ENCODE measurements around the gene DNAH1.

The DNAH1 gene

DNA sequence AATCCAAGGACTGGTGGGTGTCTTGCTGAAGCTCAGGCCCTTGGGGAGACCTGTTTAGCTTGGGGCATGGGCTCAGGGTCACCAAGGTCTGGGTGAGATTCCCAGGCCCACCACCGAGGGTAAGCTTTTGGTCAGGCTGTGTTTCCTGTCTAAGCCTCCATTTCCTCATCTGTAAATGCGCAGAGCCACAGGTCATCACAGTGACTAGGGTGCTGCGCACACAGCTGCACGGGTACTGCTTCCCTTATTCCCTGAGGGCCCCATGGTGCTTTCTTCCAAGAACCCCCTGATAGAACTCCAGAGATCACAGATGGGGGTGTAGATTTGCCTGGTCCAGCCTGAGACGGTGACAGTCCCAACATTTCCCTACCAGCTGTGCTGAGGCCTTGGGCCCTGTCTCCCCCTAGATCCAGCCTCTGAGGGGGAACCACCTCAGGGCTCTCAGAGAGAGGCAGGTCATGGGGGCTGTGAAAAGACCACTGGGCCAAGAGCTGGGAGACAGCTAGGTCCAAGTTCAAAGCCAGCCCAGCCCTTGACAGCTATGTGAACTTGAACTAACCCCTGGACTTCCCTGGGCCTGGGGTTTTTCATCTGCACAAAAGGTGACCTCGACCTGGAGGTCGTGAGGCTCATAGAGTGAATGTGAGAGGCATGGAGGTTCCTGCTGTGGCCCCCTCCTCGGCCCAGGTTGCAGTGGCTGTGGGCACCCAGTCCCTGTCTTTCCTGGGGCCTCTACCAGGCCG is 68.1 kb downstream of the DNAH1 start:
- no peak for DNase-seq (ENCODE audit: low read depth in 4 of 4, low spot score in 1 of 4)

DNA sequence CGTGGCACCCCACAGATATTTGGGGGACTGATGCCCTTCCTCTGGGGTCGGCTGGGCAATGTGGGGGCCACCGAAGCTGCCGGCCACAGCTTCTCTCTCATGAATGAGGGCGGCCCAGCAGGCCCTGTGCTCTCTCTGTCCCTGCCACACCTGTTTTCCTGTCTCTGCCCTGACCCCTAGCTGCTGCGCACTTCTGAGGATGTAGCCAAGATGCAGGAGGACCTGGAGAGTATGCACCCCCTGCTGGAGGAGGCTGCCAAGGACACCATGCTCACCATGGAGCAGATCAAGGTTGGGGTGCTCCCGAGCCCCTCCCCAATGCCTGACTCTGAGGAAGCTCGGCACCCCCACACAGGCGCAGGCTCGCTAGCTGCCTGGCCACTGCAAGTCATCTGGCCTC is 69.0 kb downstream of the DNAH1 start:
- no peak for DNase-seq (ENCODE audit: low read depth in 4 of 4, low spot score in 1 of 4)

DNA sequence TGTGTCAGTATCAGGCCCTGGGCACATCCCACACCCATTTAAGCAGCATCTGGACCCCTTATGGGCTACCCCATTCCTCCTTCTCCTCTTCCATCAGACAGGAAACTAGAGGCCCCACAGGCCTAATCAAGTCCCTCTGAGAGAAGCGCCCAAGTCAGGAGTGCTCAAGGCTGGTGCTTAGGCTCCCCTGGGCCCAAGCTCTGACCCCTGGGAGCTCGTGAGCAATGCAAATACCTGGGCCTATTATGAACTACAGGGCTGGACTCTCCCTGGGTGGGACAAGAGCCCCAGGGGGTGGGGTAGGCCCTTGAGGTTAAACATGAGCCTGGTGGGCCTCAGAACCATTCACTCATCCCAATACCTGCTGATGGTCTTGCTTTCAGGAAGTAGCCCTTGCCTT is 71.4 kb downstream of the DNAH1 start:
- no peak for DNase-seq (ENCODE audit: low read depth in 4 of 4, low spot score in 1 of 4)

DNA sequence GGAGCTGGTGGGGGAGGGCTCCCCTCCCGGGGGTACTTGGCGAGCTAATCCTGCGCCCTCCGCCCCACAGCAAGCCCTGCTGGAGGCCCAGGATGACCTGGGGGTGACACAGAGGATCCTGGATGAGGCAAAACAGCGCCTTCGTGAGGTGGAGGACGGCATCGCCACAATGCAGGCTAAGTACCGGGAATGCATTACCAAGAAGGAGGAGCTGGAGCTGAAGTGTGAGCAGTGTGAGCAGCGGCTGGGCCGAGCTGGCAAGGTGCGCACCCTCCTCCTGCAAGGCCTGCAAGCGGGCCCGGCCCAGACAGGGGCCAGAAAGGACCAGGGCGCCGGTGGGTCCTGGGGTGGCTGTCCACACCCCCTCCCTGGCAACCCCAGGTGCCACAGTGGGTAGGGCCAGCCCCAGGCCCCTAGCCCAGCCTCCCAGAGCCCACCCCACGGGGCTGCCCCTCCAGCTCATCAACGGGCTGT is 72.3 kb downstream of the DNAH1 start:
- no peak for DNase-seq (ENCODE audit: low read depth in 4 of 4, low spot score in 1 of 4)

DNA sequence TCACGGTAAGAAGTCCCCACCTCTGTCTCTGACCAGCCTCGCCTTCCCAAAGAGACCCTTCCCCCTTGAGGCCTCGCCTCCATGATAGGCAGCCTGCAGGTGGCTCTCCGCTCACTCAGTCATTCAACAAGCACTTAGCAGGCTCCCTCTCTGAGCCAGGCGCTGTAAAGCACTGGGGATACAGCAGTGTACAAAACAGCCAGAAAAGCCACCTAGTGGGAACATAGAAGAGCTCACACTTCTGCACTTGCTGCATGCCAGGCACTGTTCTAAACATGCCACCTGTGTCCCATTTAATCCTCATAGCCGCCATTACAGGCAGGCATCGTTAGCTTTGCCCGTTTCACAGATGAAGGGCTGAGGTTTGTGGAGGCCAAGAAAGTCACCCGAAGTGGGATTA is 72.8 kb downstream of the DNAH1 start:
- no peak for DNase-seq (ENCODE audit: low read depth in 4 of 4, low spot score in 1 of 4)

DNA sequence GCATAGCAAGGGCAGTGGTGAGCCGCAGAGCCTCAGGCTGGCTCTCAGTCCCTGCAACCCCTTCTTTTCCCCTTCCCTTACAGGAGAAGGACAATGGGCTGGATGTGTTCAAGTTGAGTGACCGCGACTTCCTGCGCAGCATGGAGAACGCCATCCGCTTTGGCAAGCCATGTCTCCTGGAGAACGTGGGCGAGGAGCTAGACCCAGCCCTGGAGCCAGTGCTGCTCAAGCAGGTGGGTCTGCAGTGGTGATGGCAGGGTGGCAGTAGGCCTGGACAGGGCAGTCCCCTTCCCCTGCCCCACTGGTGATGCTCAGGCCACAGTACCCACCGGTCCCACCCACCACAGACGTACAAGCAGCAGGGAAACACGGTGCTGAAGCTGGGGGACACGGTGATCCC is 75.0 kb downstream of the DNAH1 start:
- DNase-seq (ENCODE audit: low read depth in 4 of 4, low spot score in 1 of 4): no peak

DNA sequence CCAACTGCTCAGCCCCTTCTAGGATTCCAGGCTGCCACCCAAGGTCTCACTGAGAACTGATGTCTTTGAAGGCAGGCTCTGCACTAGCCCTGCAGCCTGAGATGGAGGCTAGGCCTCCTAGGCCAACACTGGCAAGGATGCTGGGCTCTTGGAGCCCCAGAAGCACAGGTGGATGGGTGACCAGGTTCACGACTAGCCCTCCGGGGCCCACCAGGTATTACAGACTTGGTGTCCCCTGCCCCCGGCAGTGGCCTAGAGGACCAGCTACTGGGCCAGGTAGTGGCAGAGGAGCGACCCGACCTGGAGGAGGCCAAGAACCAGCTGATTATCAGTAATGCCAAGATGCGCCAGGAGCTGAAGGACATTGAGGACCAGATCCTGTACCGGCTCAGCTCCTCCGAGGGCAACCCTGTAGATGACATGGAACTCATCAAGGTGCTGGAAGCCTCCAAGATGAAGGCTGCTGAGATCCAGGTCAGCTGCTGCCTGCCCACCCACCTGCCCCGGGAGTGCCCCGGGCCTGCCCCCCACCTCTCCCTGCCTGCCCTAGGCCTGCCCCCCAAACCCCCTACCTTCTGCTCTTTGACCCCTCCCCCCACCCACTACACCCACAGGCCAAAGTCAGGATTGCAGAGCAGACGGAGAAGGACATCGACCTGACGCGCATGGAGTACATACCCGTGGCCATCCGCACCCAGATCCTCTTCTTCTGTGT is 76.3 kb downstream of the DNAH1 start:
- no peak for DNase-seq (ENCODE audit: low read depth in 4 of 4, low spot score in 1 of 4)

DNA sequence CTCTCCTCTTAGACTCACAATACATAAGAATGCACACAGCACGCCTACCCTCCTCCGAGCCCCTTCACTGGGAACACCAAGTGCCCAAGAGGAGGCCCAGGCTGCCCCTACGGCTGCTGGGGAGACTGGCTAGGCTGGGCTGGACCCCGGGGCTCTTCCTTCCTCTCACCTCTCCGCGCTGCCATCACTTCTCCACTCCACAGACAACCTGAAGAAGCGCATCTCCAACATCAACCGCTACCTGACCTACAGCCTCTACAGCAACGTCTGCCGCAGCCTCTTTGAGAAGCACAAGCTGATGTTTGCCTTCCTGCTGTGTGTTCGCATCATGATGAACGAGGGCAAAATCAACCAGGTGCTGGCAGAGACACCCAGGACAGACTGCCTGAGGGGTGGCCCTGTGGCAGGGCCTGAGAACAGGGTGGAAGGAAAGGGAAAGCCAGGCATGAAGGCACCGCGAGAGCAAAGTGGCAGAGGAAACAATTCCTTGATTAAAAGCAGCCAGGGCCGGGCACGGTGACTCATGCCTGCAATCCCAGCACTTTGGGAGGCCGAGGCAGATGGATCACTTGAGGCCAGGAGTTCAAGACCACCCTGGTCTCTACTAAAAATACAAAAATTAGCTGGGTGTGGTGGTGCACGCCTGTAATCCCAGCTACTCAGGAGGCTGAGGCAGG is 77.2 kb downstream of the DNAH1 start:
- no peak for DNase-seq (ENCODE audit: low read depth in 4 of 4, low spot score in 1 of 4)

DNA sequence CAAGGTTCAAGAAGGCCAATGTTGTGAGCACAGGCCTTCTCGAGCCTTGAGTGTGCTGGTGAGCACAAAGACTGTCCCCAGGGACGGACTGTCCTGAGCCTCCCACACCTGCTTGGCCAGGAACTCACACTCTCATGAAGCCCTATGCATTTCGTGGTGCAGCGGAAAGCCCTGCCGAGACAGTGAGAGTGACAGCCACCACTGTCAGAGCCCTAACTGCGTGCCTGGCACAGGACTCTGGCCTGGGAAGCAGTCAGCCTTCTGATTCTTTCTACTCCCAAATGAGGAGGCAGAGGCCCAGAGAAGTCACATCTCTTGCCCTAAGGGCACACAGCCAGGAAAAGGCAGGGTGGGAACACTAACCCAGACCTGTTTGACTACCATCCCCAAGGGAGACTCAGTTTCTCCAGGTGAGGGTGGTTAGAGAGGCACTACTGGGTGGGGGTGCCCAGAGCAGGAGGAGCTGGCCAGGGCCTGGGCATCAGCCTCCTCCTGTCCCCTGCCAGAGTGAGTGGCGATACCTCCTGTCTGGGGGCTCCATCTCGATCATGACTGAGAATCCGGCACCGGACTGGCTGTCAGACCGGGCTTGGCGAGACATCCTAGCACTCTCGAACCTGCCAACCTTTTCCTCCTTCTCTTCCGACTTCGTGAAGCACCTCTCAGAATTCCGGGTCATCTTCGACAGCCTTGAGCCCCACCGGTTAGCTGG is 78.0 kb downstream of the DNAH1 start:
- DNase-seq (ENCODE audit: low read depth in 4 of 4, low spot score in 1 of 4): no peak

DNA sequence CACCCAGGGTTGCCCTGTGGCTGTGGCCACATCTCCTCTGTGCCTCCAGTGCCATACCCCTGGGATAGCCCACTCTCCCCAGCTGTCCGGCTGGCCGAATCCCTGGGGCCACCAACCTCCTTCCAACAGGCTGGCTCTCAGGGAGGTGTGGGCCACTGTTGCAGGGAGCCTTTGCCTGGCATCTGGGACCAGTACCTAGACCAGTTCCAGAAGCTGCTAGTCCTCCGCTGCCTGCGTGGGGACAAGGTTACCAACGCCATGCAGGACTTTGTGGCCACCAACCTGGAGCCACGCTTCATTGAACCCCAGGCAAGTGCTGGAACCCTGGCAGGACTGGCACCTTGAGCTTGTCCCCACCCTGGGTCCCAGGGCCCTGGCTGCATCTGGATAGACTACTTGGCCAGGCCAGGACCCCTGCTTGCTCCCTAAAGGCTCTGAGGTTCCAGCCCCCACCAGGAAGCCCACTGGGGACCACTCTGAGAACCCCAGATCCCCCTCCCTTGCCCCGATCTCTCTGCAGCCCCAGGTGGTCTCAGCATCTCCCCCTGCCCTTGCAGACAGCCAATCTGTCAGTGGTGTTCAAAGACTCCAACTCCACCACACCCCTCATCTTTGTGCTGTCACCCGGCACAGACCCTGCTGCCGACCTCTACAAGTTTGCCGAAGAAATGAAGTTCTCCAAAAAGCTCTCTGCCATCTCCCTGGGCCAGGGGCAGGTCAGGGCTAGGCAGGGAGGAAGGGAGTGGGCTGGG is 78.8 kb downstream of the DNAH1 start:
- DNase-seq (ENCODE audit: low read depth in 4 of 4, low spot score in 1 of 4): no peak

DNA sequence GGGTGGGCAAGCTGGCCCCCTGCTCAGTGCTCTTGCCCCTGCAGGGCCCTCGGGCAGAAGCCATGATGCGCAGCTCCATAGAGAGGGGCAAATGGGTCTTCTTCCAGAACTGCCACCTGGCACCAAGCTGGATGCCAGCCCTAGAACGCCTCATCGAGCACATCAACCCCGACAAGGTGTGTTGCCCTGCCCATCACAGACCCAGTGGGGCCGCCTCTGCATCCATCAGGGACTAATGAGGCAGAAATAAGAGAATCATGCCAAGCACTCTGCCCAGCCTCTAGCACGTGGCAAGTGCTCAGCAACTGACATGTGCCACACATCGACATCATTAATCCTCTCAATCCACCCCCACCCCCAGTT is 79.4 kb downstream of the DNAH1 start:
- no peak for DNase-seq (ENCODE audit: low read depth in 4 of 4, low spot score in 1 of 4)

DNA sequence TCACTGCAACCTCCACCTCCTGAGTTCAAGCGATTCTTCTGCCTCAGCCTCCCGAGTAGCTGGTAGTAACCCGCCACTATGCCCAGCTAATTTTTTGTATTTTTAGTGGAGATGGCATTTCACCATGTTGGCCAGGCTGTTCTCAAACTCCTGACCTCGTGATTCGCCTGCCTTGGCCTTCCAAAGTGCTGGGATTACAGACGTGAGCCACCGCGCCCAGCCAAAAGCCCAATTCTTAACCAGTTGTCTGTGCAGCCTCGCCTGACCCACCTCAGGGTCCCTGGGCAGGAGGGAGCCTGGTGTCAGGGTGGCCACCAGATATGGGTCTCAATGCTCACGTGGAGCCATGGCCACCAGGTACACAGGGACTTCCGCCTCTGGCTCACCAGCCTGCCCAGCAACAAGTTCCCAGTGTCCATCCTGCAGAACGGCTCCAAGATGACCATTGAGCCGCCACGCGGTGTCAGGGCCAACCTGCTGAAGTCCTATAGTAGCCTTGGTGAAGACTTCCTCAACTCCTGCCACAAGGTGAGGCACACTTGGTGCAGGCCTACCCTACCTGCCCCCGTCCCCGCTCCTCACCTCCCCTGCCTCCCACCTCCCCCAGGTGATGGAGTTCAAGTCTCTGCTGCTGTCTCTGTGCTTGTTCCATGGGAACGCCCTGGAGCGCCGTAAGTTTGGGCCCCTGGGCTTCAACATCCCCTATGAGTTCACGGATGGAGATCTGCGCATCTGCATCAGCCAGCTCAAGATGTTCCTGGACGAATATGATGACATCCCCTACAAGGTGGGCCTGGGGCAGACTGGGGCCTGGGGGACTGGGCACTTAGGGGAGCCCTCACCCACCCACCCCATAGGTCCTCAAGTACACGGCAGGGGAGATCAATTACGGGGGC is 80.1 kb downstream of the DNAH1 start:
- no peak for DNase-seq (ENCODE audit: low read depth in 4 of 4, low spot score in 1 of 4)

DNA sequence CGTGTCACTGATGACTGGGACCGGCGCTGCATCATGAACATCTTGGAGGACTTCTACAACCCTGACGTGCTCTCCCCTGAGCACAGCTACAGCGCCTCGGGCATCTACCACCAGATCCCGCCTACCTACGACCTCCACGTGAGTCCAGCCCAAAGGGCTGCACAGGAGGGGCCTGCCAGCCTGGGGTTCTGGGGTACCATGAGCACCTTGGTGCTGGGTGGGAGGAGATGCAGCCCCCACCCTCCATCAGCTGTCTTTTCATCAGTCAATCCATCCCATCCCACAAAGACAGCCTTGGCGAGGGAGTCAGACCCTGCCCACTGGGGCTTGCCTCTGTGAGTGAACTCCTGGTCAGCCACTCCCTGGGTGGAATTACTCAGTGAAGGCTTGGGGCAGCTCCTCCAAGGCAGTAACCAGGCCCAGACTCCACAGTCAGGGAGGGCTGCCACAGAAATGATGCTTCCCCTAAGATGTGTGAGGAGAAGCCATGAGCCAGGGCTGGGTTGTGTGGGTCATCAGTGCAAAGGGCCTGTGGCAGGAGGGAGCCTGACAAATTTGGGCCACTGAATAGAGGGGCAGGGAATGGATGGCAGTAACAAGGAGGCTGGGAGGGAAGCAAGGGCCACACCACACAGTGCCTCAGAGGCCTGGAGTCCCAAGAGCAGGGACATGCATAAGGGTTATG is 80.9 kb downstream of the DNAH1 start:
- DNase-seq (ENCODE audit: low read depth in 4 of 4, low spot score in 1 of 4): no peak

DNA sequence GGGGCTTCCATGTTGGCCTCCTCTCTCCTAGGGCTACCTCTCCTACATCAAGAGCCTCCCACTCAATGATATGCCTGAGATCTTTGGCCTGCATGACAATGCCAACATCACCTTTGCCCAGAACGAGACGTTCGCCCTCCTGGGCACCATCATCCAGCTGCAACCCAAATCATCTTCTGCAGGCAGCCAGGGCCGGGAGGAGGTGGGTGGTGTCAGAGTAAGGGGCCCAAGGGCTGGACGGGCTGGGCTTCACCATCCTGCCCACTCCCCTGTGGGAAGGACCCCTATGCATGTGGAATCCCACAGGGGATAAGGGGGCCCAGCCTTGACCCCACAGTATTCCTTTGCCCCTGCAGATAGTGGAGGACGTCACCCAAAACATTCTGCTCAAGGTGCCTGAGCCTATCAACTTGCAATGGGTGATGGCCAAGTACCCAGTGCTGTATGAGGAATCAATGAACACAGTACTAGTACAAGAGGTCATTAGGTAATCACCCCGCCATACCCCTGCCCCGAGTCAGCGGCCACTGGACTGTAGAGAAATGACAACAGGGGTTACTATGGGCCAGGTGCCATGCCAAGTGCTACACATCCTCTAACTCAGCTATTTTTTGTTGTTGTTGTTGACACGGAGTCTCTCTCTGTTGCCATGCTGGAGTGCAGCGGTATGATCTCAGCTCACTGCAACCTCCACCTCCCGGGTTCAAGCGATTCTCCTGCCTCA is 81.7 kb downstream of the DNAH1 start:
- DNase-seq (ENCODE audit: low read depth in 4 of 4, low spot score in 1 of 4): no peak

DNA sequence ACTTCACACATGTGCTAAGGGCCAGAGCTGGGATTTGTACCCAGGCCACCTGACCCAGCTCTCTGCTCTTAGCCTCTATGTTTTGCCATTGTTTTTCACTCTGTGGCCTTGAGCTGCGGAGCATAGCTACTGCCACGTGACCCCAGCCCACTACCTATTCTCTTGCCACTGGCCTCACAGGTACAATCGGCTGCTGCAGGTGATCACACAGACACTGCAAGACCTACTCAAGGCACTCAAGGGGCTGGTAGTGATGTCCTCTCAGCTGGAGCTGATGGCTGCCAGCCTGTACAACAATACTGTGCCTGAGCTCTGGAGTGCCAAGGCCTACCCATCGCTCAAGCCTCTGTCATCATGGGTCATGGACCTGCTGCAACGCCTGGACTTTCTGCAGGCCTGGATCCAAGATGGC is 82.6 kb downstream of the DNAH1 start:
- DNase-seq (ENCODE audit: low read depth in 4 of 4, low spot score in 1 of 4): no peak

DNA sequence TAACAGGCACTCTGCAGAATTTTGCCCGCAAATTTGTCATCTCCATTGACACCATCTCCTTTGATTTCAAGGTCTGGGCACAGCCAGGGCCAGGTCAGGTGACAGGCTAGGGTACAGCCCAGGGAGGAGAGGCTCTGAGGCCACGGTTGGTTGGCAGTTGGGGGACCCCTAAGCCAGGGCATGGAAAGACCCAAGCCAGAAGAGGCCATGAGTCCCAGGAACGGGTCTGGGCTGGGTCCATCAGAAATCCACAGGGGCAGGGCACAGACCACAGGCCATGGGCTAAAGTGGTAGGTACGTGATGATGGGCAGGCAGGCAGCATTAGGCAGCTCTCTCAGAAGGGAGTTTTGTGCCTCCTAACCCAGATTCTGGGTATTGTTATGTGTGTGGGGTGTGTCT is 83.0 kb downstream of the DNAH1 start:
- DNase-seq (ENCODE audit: low read depth in 4 of 4, low spot score in 1 of 4): no peak

DNA sequence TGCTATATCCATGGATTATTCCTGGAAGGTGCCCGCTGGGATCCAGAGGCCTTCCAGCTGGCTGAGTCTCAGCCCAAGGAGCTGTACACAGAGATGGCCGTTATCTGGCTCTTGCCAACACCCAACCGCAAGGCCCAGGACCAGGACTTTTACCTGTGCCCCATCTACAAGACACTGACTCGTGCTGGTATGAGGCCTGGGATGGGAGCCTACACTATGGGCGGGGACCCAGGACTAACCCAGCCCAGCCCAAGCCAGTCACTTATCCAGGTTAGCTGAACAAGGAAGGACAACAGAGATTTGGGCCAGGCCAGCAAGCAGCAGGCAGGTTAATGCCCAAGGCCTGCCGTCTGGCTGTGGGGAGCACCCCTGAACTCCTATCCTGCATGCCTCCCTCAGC is 83.5 kb downstream of the DNAH1 start:
- DNase-seq (ENCODE audit: low read depth in 4 of 4, low spot score in 1 of 4): no peak

DNA sequence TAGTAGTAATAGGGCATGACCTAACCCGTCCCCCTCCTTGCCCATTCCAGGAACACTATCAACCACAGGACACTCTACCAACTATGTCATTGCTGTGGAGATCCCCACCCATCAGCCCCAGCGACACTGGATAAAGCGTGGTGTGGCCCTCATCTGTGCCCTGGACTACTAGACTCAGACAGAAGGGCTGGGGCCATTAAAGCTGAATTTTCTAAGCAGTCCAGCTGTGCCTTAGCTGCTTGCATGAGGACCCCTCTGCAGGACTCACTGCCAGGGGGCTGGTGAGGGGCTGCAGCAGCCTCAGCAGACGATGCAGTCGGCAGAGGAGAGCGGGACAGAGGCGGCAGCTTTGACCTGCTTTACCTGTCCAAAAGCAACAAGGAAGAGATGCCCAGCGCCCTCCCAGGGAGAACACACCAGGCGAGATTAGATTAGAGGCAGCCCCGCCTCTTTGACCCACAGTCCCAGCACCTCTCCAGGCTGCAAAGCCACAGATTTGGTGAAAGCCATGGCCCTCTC is 84.2 kb downstream of the DNAH1 start:
- DNase-seq (ENCODE audit: low read depth in 4 of 4, low spot score in 1 of 4): no peak

Data from stimulated activated CD4-positive, alpha-beta T cell treated with anti-CD3 and anti-CD28 coated beads, Interleukin-1b, Interleukin-23, amount 100 ng/mL, for 24 hours (primary cell).